Stimulated activated CD8-positive, alpha-beta memory T cell treated with anti-CD3 and anti-CD28 coated beads, Interleukin-15, amount 100 ng/mL, for 48 hours (primary cell): Measurements from ENCODE around the gene KCNQ5.

Source experiments
- DNase-seq, 2 donors: peaks; one replicate each; pipeline ENCODE4 v3.0.0-alpha.2; 2020; ENCODE audit warnings: low read depth in 2 of 2

Gene KCNQ5

GRCh38 chr6:72639920-72640614, 18.2 kb downstream of the KCNQ5 start:
- DNase-seq = no peak

GRCh38 chr6:72640615-72640930, 18.7 kb downstream of the KCNQ5 start:
- DNase-seq = no peak

- no peak for DNase-seq
These were observed 20.6 kb downstream of the KCNQ5 start for GRCh38 chr6:72642435-72642834.

- DNase-seq = no peak
These were observed 21.4 kb downstream of the KCNQ5 start for GRCh38 chr6:72643214-72643613.

GRCh38 chr6:72646604-72647485, 25.0 kb downstream of the KCNQ5 start:
- DNase-seq = no peak

GRCh38 chr6:72647489-72647888, 25.6 kb downstream of the KCNQ5 start:
- DNase-seq = no peak

- no peak for DNase-seq
These were observed 27.4 kb downstream of the KCNQ5 start for GRCh38 chr6:72649032-72649984.

GRCh38 chr6:72650081-72650745, 28.3 kb downstream of the KCNQ5 start:
- no peak for DNase-seq

- DNase-seq = no peak
These were observed 29.3 kb downstream of the KCNQ5 start for GRCh38 chr6:72651174-72651573.

- DNase-seq = no peak
These were observed 30.4 kb downstream of the KCNQ5 start for GRCh38 chr6:72651967-72652956.

GRCh38 chr6:72653026-72653425, 31.2 kb downstream of the KCNQ5 start:
- DNase-seq = no peak

GRCh38 chr6:72654071-72654621, 32.3 kb downstream of the KCNQ5 start:
- no peak for DNase-seq

- DNase-seq = no peak
These were observed 35.7 kb downstream of the KCNQ5 start for GRCh38 chr6:72657407-72658197.

GRCh38 chr6:72659754-72660153, 37.9 kb downstream of the KCNQ5 start:
- DNase-seq = no peak

GRCh38 chr6:72661411-72661810, 39.5 kb downstream of the KCNQ5 start:
- DNase-seq = no peak

GRCh38 chr6:72665599-72665998, 43.7 kb downstream of the KCNQ5 start:
- no peak for DNase-seq

- no peak for DNase-seq
These were observed 47.5 kb downstream of the KCNQ5 start for GRCh38 chr6:72669324-72669723.

- DNase-seq = no peak
These were observed 51.0 kb downstream of the KCNQ5 start for GRCh38 chr6:72672906-72673305.

GRCh38 chr6:72674842-72675241, 53.0 kb downstream of the KCNQ5 start:
- DNase-seq = no peak
